ENCODE measurements around the gene MED12L.

DNA sequence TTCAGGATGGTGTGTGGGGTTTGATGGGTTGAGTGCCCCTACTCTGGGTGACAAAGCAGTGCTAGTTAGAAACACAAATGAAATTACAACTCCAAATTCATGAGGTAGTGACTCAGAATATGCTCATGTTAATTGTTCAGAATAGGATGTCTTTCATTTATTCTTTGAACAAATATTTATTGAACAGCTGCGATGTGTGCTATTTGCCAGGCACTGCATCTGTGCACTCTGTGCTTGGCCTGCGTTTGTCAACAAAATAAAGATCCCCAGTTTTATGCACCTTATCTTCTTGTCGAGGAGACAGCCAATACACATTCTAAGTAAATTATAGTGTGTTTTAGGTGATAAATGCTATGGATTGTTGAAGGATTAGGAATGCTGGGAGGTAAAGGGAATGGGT, 27.3 kb downstream of the MED12L start:
- TF ChIP-seq CTCF (IDR thresholded peaks at IDR 0.05 in 2 of 3, conservative IDR thresholded peaks at IDR 0.05 in 1 of 3; ENCODE audit: control insufficient read depth in 2 of 3, extremely low read depth in 1 of 3, insufficient read depth in 1 of 3, low read depth in 3 of 3, low read length in 3 of 3) (no peak), MXI1 (IDR thresholded peaks at IDR 0.05; ENCODE audit: low read depth, low read length) (no peak), BRCA1 (IDR thresholded peaks at IDR 0.05; ENCODE audit: low read depth, low read length) (no peak), SRF (IDR thresholded peaks at IDR 0.05; ENCODE audit: low read depth in 2 of 2, low read length in 2 of 2) (no peak), WRNIP1 (IDR thresholded peaks at IDR 0.05; ENCODE audit: borderline replicate concordance, low read depth, low read length) (no peak), HCFC1 (IDR thresholded peaks at IDR 0.05; ENCODE audit: low read length) (no peak), GATAD2B (conservative IDR thresholded peaks at IDR 0.05; ENCODE audit: low read depth) (no peak), EZH2 (IDR thresholded peaks at IDR 0.05; ENCODE audit: borderline replicate concordance, control insufficient read depth, low read depth, low read length) (no peak), SIN3A (IDR thresholded peaks at IDR 0.05; ENCODE audit: low read depth, low read length) (no peak), POLR2AphosphoS5 (IDR thresholded peaks at IDR 0.05; ENCODE audit: low read length) (no peak), EGR1 (IDR thresholded peaks at IDR 0.05; ENCODE audit: borderline replicate concordance in 1 of 2, low read depth in 2 of 2, low read length in 2 of 2) (no peak), JUND (IDR thresholded peaks at IDR 0.05; ENCODE audit: low read depth, low read length) (no peak), SREBF2 (IDR thresholded peaks at IDR 0.05; ENCODE audit: low read length) (no peak)
- TF ChIP-seq, protein P1, sequence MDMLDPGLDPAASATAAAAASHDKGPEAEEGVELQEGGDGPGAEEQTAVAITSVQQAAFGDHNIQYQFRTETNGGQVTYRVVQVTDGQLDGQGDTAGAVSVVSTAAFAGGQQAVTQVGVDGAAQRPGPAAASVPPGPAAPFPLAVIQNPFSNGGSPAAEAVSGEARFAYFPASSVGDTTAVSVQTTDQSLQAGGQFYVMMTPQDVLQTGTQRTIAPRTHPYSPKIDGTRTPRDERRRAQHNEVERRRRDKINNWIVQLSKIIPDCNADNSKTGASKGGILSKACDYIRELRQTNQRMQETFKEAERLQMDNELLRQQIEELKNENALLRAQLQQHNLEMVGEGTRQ (IDR thresholded peaks at IDR 0.05; ENCODE audit: borderline replicate concordance, low read depth, low read length): no peak

Measured in GM12878 (cell line).